ENCODE data around the gene PTTG1IP.
A peak's percentile ranks its signal among the peaks of the same experiment; 100 is the strongest.

The PTTG1IP gene

DNA sequence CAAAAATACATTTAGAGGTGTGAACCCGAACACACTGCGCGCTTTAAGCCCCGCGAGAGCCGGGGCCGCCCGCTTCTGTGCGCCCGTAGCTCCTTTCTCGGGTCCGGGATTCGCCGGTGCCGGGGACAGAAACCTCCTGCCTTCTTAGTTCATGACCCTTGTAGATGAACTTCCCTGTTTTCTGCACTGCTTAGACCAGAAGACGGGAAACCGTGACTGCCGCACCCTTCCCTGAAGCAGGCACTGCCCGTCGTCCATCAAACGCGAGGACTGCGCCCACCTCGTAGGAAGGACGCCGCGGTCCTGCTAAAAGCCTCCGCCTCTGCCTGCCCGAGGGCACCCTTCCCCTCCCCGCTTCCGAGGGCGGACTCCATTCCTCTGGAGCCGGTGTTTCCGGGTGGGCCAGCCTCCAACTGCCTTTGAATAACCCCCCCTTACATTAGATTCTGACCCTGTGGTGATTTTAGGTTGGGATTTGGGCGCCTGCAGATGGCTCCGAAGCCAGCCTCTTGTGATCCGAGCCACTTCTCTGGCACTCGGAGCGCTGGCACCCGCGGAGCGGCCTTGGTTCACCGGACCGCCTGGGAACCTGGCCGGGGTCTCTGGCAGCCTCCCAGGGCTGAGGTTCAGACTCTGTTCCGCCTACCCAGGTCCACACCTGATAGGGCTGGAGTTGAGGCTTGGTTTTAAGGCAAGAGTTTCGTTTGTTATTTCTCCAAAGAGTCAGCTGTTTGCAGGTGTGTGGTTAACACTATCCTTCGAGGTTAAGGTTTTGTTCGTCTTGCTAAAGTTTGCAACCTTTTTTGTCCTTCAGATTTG, 1.2 kb upstream of the PTTG1IP start:
- 15% methylated on average over 43 of the region's 49 CpGs for WGBS
- Histone ChIP-seq H2AFZ (ENCODE audit: low read depth, low read length) (peak overlapping the region; percentile 51), H2BK15ac (ENCODE audit: low read depth, poor library complexity, severe bottlenecking) (peak overlapping the region; percentile 15)

DNA sequence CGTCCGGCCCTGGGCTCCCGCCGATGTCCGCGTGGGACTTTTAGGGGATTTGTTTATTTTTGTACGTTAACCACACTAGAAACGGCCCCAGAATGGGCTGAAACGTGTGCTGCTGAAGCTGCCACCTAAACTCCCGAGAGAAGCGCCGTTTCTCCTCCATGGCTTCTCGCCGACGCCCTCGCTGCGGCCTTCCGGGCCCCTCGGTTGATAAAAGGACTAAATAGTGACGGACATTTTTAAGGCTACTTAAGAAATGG, 678 bp upstream of the PTTG1IP start:
- H3K36me3 ChIP-seq (ENCODE audit: control insufficient read depth in 1 of 2, insufficient read depth in 2 of 2, low read depth in 1 of 2, low read length in 2 of 2) = no peaks in the 10 kb centered on the region
- no peaks in the 10 kb centered on the region for H3K9me3 ChIP-seq (ENCODE audit: control insufficient read depth, low read length)
- peaks cover 24% of the 10 kb centered on the region for H3K4me1 ChIP-seq (ENCODE audit: control insufficient read depth, insufficient read depth, low read depth, low read length)
- H4K8ac ChIP-seq (ENCODE audit: low read length) = peak overlapping the region; percentile 63
- H3K27ac ChIP-seq (ENCODE audit: low read length, poor library complexity, severe bottlenecking) = no peak overlapping the region
- no peak overlapping the region for H2BK120ac ChIP-seq (ENCODE audit: low read depth, low read length)
- H2BK12ac ChIP-seq (ENCODE audit: low read length in 2 of 2) = peak overlapping the region in 1 of 2 experiments; percentile 55
- no peaks in the 10 kb centered on the region for H3K27me3 ChIP-seq (ENCODE audit: control insufficient read depth in 1 of 2, insufficient read depth in 1 of 2, low read length in 2 of 2)
- WGBS = under 1% methylated on average over 20 of the region's 20 CpGs
- peak overlapping the region; percentile 26 to 67 for H3K18ac ChIP-seq (ENCODE audit: low read depth in 1 of 2, low read length in 2 of 2)
- no peak overlapping the region for H2AK5ac ChIP-seq (ENCODE audit: low read length, severe bottlenecking)
- no peak overlapping the region for H2AFZ ChIP-seq (ENCODE audit: low read depth, low read length)
- peak overlapping the region; percentile 6 to 15 for H3K4ac ChIP-seq (ENCODE audit: low read depth in 1 of 2, low read length in 2 of 2)
- H4K91ac ChIP-seq (ENCODE audit: low read length) = peak overlapping the region; percentile 36
- H2BK15ac ChIP-seq (ENCODE audit: low read depth, poor library complexity, severe bottlenecking) = peak overlapping the region; percentile 15
- H2BK5ac ChIP-seq (ENCODE audit: low read depth, low read length, poor library complexity, severe bottlenecking) = no peak overlapping the region
- H3K14ac ChIP-seq (ENCODE audit: low read length in 2 of 2) = no peak overlapping the region
- no peak overlapping the region for H3K23ac ChIP-seq (ENCODE audit: low read length in 2 of 2)
- H3K4me2 ChIP-seq (ENCODE audit: low read length, poor library complexity, severe bottlenecking) = peak overlapping the region; percentile 95
- peak overlapping the region; percentile 59 to 85 for H3K4me3 ChIP-seq (ENCODE audit: insufficient read depth in 1 of 2, low read depth in 1 of 2, low read length in 2 of 2)
- no peaks in the 10 kb centered on the region for H3K79me1 ChIP-seq (replicated peaks; ENCODE audit: low read length, poor library complexity, severe bottlenecking)
- DNase-seq = peak; percentile 64
- H3K9ac ChIP-seq (ENCODE audit: low read length) = peak overlapping the region; percentile 87

More for the DNA sequence above, 1.2 kb upstream of the PTTG1IP start:
- Histone ChIP-seq H4K8ac (ENCODE audit: low read length) (peak overlapping the region; percentile 63), H3K4ac (ENCODE audit: low read depth in 1 of 2, low read length in 2 of 2) (peak overlapping the region in 1 of 2 experiments; percentile 82), H3K27me3 (ENCODE audit: control insufficient read depth in 1 of 2, insufficient read depth in 1 of 2, low read length in 2 of 2) (no peaks in the 10 kb centered on the region), H3K18ac (ENCODE audit: low read depth in 1 of 2, low read length in 2 of 2) (peak overlapping the region; percentile 26 to 31), H2AK5ac (ENCODE audit: low read length, severe bottlenecking) (no peak overlapping the region), H3K14ac (ENCODE audit: low read length in 2 of 2) (peak overlapping the region in 1 of 2 experiments; percentile 68), H2BK12ac (ENCODE audit: low read length in 2 of 2) (peak overlapping the region in 1 of 2 experiments; percentile 15), H3K9ac (ENCODE audit: low read length) (peak overlapping the region; percentile 87), H3K4me1 (ENCODE audit: control insufficient read depth, insufficient read depth, low read depth, low read length) (peaks cover 22% of the 10 kb centered on the region), H2BK5ac (ENCODE audit: low read depth, low read length, poor library complexity, severe bottlenecking) (no peak overlapping the region), H3K9me3 (ENCODE audit: control insufficient read depth, low read length) (no peaks in the 10 kb centered on the region), H3K23ac (ENCODE audit: low read length in 2 of 2) (peak overlapping the region in 1 of 2 experiments; percentile 78), H3K36me3 (ENCODE audit: control insufficient read depth in 1 of 2, insufficient read depth in 2 of 2, low read depth in 1 of 2, low read length in 2 of 2) (no peaks in the 10 kb centered on the region), H3K79me1 (replicated peaks; ENCODE audit: low read length, poor library complexity, severe bottlenecking) (no peaks in the 10 kb centered on the region), H2BK120ac (ENCODE audit: low read depth, low read length) (no peak overlapping the region), H3K4me3 (ENCODE audit: insufficient read depth in 1 of 2, low read depth in 1 of 2, low read length in 2 of 2) (peak overlapping the region; percentile 59 to 85), H3K27ac (ENCODE audit: low read length, poor library complexity, severe bottlenecking) (no peak overlapping the region), H3K4me2 (ENCODE audit: low read length, poor library complexity, severe bottlenecking) (peak overlapping the region; percentile 95), H4K91ac (ENCODE audit: low read length) (no peak overlapping the region)
- DNase-seq = no peak

GRCh38 chr21:44872649-44873355, 688 bp downstream of the PTTG1IP start:
- peak overlapping the region; percentile 72 to 86 for H3K4ac ChIP-seq (ENCODE audit: low read depth in 1 of 2, low read length in 2 of 2)
- H2BK5ac ChIP-seq (ENCODE audit: low read depth, low read length, poor library complexity, severe bottlenecking) = peak overlapping the region; percentile 46
- peak overlapping the region in 1 of 2 experiments; percentile 91 for H3K23ac ChIP-seq (ENCODE audit: low read length in 2 of 2)
- peak overlapping the region; percentile 88 for H4K91ac ChIP-seq (ENCODE audit: low read length)
- H3K9ac ChIP-seq (ENCODE audit: low read length) = peak overlapping the region; percentile 91
- no peaks in the 10 kb centered on the region for H3K9me3 ChIP-seq (ENCODE audit: control insufficient read depth, low read length)
- peak overlapping the region; percentile 2 for H4K8ac ChIP-seq (ENCODE audit: low read length)
- DNase-seq = peak; percentile 82
- H3K4me3 ChIP-seq (ENCODE audit: insufficient read depth in 1 of 2, low read depth in 1 of 2, low read length in 2 of 2) = peak overlapping the region; percentile 91 to 93
- H3K14ac ChIP-seq (ENCODE audit: low read length in 2 of 2) = peak overlapping the region in 1 of 2 experiments; percentile 96
- peak overlapping the region; percentile 75 for H2BK120ac ChIP-seq (ENCODE audit: low read depth, low read length)
- peaks cover 32% of the 10 kb centered on the region for H3K4me1 ChIP-seq (ENCODE audit: control insufficient read depth, insufficient read depth, low read depth, low read length)
- no peaks in the 10 kb centered on the region for H3K27me3 ChIP-seq (ENCODE audit: control insufficient read depth in 1 of 2, insufficient read depth in 1 of 2, low read length in 2 of 2)
- H3K27ac ChIP-seq (ENCODE audit: low read length, poor library complexity, severe bottlenecking) = peak overlapping the region; percentile 24
- peak overlapping the region; percentile 71 for H2BK15ac ChIP-seq (ENCODE audit: low read depth, poor library complexity, severe bottlenecking)
- H3K36me3 ChIP-seq (ENCODE audit: control insufficient read depth in 1 of 2, insufficient read depth in 2 of 2, low read depth in 1 of 2, low read length in 2 of 2) = peaks cover 0 to 3% of the 10 kb centered on the region in 2 experiments
- peak overlapping the region; percentile 51 for H3K4me2 ChIP-seq (ENCODE audit: low read length, poor library complexity, severe bottlenecking)
- peak overlapping the region in 1 of 2 experiments; percentile 76 for H2BK12ac ChIP-seq (ENCODE audit: low read length in 2 of 2)
- H3K18ac ChIP-seq (ENCODE audit: low read depth in 1 of 2, low read length in 2 of 2) = peak overlapping the region; percentile 88 to 98
- 1% methylated on average over 56 of the region's 65 CpGs for WGBS
- no peak overlapping the region for H2AFZ ChIP-seq (ENCODE audit: low read depth, low read length)
- no peaks in the 10 kb centered on the region for H3K79me1 ChIP-seq (replicated peaks; ENCODE audit: low read length, poor library complexity, severe bottlenecking)
- H2AK5ac ChIP-seq (ENCODE audit: low read length, severe bottlenecking) = no peak overlapping the region

GRCh38 chr21:44872323-44872648, 1.2 kb downstream of the PTTG1IP start:
- H3K4me1 ChIP-seq (ENCODE audit: control insufficient read depth, insufficient read depth, low read depth, low read length) = peaks cover 35% of the 10 kb centered on the region

More at GRCh38 chr21:44872323-44872648, 1.2 kb downstream of the PTTG1IP start:
- peak overlapping the region; percentile 69 for H4K8ac ChIP-seq (ENCODE audit: low read length)
- H3K27ac ChIP-seq (ENCODE audit: low read length, poor library complexity, severe bottlenecking) = peak overlapping the region; percentile 24
- H3K18ac ChIP-seq (ENCODE audit: low read depth in 1 of 2, low read length in 2 of 2) = no peak overlapping the region
- peak overlapping the region in 1 of 2 experiments; percentile 54 for H3K4ac ChIP-seq (ENCODE audit: low read depth in 1 of 2, low read length in 2 of 2)
- H2BK5ac ChIP-seq (ENCODE audit: low read depth, low read length, poor library complexity, severe bottlenecking) = no peak overlapping the region
- H3K36me3 ChIP-seq (ENCODE audit: control insufficient read depth in 1 of 2, insufficient read depth in 2 of 2, low read depth in 1 of 2, low read length in 2 of 2) = peaks cover 0 to 7% of the 10 kb centered on the region in 2 experiments
- no peak overlapping the region for H2AFZ ChIP-seq (ENCODE audit: low read depth, low read length)
- no peaks in the 10 kb centered on the region for H3K9me3 ChIP-seq (ENCODE audit: control insufficient read depth, low read length)
- H4K91ac ChIP-seq (ENCODE audit: low read length) = no peak overlapping the region
- H3K14ac ChIP-seq (ENCODE audit: low read length in 2 of 2) = no peak overlapping the region
- H3K79me1 ChIP-seq (replicated peaks; ENCODE audit: low read length, poor library complexity, severe bottlenecking) = no peaks in the 10 kb centered on the region
- DNase-seq = no peak
- no peak overlapping the region for H2BK120ac ChIP-seq (ENCODE audit: low read depth, low read length)
- no peak overlapping the region for H2BK12ac ChIP-seq (ENCODE audit: low read length in 2 of 2)
- H2AK5ac ChIP-seq (ENCODE audit: low read length, severe bottlenecking) = no peak overlapping the region
- 10% methylated on average over 3 of the region's 3 CpGs for WGBS
- no peaks in the 10 kb centered on the region for H3K27me3 ChIP-seq (ENCODE audit: control insufficient read depth in 1 of 2, insufficient read depth in 1 of 2, low read length in 2 of 2)
- H3K23ac ChIP-seq (ENCODE audit: low read length in 2 of 2) = no peak overlapping the region
- no peak overlapping the region for H2BK15ac ChIP-seq (ENCODE audit: low read depth, poor library complexity, severe bottlenecking)
- peak overlapping the region; percentile 91 for H3K9ac ChIP-seq (ENCODE audit: low read length)
- peak overlapping the region; percentile 91 to 93 for H3K4me3 ChIP-seq (ENCODE audit: insufficient read depth in 1 of 2, low read depth in 1 of 2, low read length in 2 of 2)
- peak overlapping the region; percentile 51 for H3K4me2 ChIP-seq (ENCODE audit: low read length, poor library complexity, severe bottlenecking)
